Aorta (tissue), 5 donors: Measurements from ENCODE around the gene CCR8. TPM values are rescaled to one million over a fixed set of nuclear protein-coding genes. Genes with fewer than 3 reads are reported as not detected.

Experiments used
- ATAC-seq: fragments of 200-7000 bp; cut with Tn5 transposase; one replicate; pipeline ENCODE4 v1.9.1; 2022; ENCODE audit warnings: moderate library complexity; ENCODE audit not compliant: low FRiP score
- DNase-seq, 2 donors: peaks; one replicate each; pipeline ENCODE4 v3.0.0-alpha.2; 2020
- H3K27ac ChIP-seq, 2 donors: one replicate each; pipeline ENCODE4 v1.5.1; 2013; ENCODE audit warnings: low read length in 2 of 2, mild to moderate bottlenecking in 2 of 2, moderate library complexity in 2 of 2, control low read depth in 1 of 2, inconsistent platforms in 1 of 2, low read depth in 1 of 2
- H3K27me3 ChIP-seq, 2 donors: one replicate each; pipeline ENCODE4 v1.6.1; 2013; ENCODE audit warnings: control low read depth in 1 of 2, low read length in 1 of 2, mild to moderate bottlenecking in 1 of 2, moderate library complexity in 1 of 2; ENCODE audit not compliant: insufficient read depth in 2 of 2, control insufficient read depth in 1 of 2
- H3K36me3 ChIP-seq, 2 donors: one replicate each; pipeline ENCODE4 v1.6.1; 2013; ENCODE audit warnings: control low read depth in 1 of 2, low read length in 1 of 2, mild to moderate bottlenecking in 1 of 2; ENCODE audit not compliant: insufficient read depth in 2 of 2, control insufficient read depth in 1 of 2
- H3K4me1 ChIP-seq, 2 donors: one replicate each; pipeline ENCODE4 v1.6.1; 2013; ENCODE audit warnings: low read length in 2 of 2, control low read depth in 1 of 2, mild to moderate bottlenecking in 1 of 2, moderate library complexity in 1 of 2; ENCODE audit not compliant: insufficient read depth in 2 of 2, control insufficient read depth in 1 of 2
- H3K4me3 ChIP-seq, 2 donors: one replicate each; pipeline ENCODE4 v1.5.1; 2013; ENCODE audit warnings: low read length in 2 of 2, control low read depth in 1 of 2, mild to moderate bottlenecking in 1 of 2
- H3K9me3 ChIP-seq: one replicate; pipeline ENCODE4 v1.6.1; 2013; ENCODE audit warnings: mild to moderate bottlenecking, low read length; ENCODE audit not compliant: control insufficient read depth
- WGBS, 2 donors: extraction: QIAGEN DNeasy Blood & Tissue Kit; methylation state at CpG; one replicate each; pipeline ENCODE4 v1.1.7; 2013; 5-methylcytosine and 5-hydroxymethylcytosine counted together
- intact Hi-C, 2 donors: fragments of 100-400 bp; cut with DNase I; formaldehyde crosslinking; loops; one replicate each; pipeline versions ENCODE4 v1.14.2 to v1.15.0; 2022
- polyA plus RNA-seq, 2 donors: library from polyadenylated mRNA; stranded (reverse); fragments of 200-250 nt; gene quantifications; one replicate each; pipeline ENCODE4 v1.2.3, GENCODE V29; 2013
- total RNA-seq, 2 donors: library from RNA; stranded (reverse); fragmentation: NEBNext Ultra II Directional; extraction: Animal tissue kit (Norgen Biotek cat#: 25700); gene quantifications; one replicate each; pipeline ENCODE4 v1.2.1, GENCODE V29; 2021
- donor health status: healthy with polysubstance abuse.
- donor health status: Bipolar disorder and iron deficiency.
- donor health status: DM: no; HTN: no; CAD: no.
- donor health status: DM: no; HTN: no; CAD: no.
- donor health status: DM: yes; HTN: yes; CAD: no.

The CCR8 gene
- total and polyA plus RNA-seq, 4 donors: not detected

- Histone ChIP-seq H3K36me3 (no peaks in the 10 kb centered on the region), H3K9me3 (no peaks in the 10 kb centered on the region), H3K4me3 (no peak overlapping the region), H3K27ac (no peak overlapping the region), H3K27me3 (no peaks in the 10 kb centered on the region), H3K4me1 (no peaks in the 10 kb centered on the region)
- intact Hi-C loops: loop anchor here (1.0 to 5.0 kb wide), 4 partner anchors 79 to 180 kb away; partner anchors contain the start of genes GORASP1 (in 1 of the 2), TTC21A (in 1 of the 2) and XIRP1 (in 1 of the 2)
- DNase-seq (no peak), ATAC-seq (no peak)
- 49 to 53% methylated on average over 8 of the region's 8 CpGs for WGBS, 2 donors
Measured at GRCh38 chr3:39287216-39288164, 42.0 kb upstream of the CCR8 start.

GRCh38 chr3:39288300-39288808 is 41.2 kb upstream of the CCR8 start:
- H3K4me3 ChIP-seq: no peak overlapping the region
- no peaks in the 10 kb centered on the region for H3K36me3 ChIP-seq
- intact Hi-C loops: loop anchor here (1.0 to 5.0 kb wide), 4 partner anchors 80 to 181 kb away; partner anchors contain the start of genes GORASP1 (in 1 of the 2), TTC21A (in 1 of the 2) and XIRP1 (in 1 of the 2)
- H3K27ac ChIP-seq: no peak overlapping the region
- WGBS, 2 donors: 22 to 33% methylated on average over 3 of the region's 3 CpGs
- H3K4me1 ChIP-seq: no peaks in the 10 kb centered on the region
- no peaks in the 10 kb centered on the region for H3K9me3 ChIP-seq
- peak; percentile 84 to 88 for DNase-seq
- H3K27me3 ChIP-seq: no peaks in the 10 kb centered on the region
- peak; percentile 91 for ATAC-seq

GRCh38 chr3:39289107-39289506 is 40.4 kb upstream of the CCR8 start:
- 86% methylated on average over 4 of the region's 4 CpGs for WGBS, 2 donors
- Histone ChIP-seq H3K27me3 (no peaks in the 10 kb centered on the region), H3K36me3 (no peaks in the 10 kb centered on the region), H3K27ac (no peak overlapping the region), H3K4me1 (no peaks in the 10 kb centered on the region), H3K4me3 (no peak overlapping the region), H3K9me3 (no peaks in the 10 kb centered on the region)
- ATAC-seq: no peak
- no peak for DNase-seq
- intact Hi-C loops: loop anchor here in 1 of 2 donors (2.0 to 5.0 kb wide), 3 partner anchors 97 to 182 kb away; partner anchors contain the start of genes GORASP1, TTC21A and XIRP1

GRCh38 chr3:39290255-39290654 is 39.3 kb upstream of the CCR8 start:
- 30 to 43% methylated on average over 4 of the region's 4 CpGs for WGBS, 2 donors
- Histone ChIP-seq H3K27ac (no peak overlapping the region), H3K27me3 (no peaks in the 10 kb centered on the region), H3K36me3 (no peaks in the 10 kb centered on the region), H3K4me3 (no peak overlapping the region), H3K9me3 (no peaks in the 10 kb centered on the region), H3K4me1 (no peaks in the 10 kb centered on the region)
- DNase-seq (no peak), ATAC-seq (no peak)
- intact Hi-C loops: loop anchor here in 1 of 2 donors (2.0 to 5.0 kb wide), 2 partner anchors 101 to 188 kb away; no protein-coding TSS in a partner anchor

GRCh38 chr3:39291903-39292329 is 37.6 kb upstream of the CCR8 start:
- intact Hi-C loops: loop anchor here in 1 of 2 donors (2.0 to 5.0 kb wide), 3 partner anchors 103 to 190 kb away; no protein-coding TSS in a partner anchor
- H3K27ac ChIP-seq: no peak overlapping the region
- WGBS, 2 donors: 16% methylated on average over 5 of the region's 5 CpGs
- H3K36me3 ChIP-seq: no peaks in the 10 kb centered on the region
- DNase-seq (peak; percentile 70 to 88), ATAC-seq (peak; percentile 83)
- H3K4me1 ChIP-seq: no peaks in the 10 kb centered on the region
- H3K27me3 ChIP-seq: no peaks in the 10 kb centered on the region
- no peak overlapping the region for H3K4me3 ChIP-seq
- no peaks in the 10 kb centered on the region for H3K9me3 ChIP-seq

- intact Hi-C loops: loop anchor here in 1 of 2 donors (2.0 to 5.0 kb wide), 2 partner anchors 168 to 191 kb away; no protein-coding TSS in a partner anchor
Measured at GRCh38 chr3:39292961-39293360, 36.5 kb upstream of the CCR8 start.

GRCh38 chr3:39294446-39295183 is 34.9 kb upstream of the CCR8 start:
- Histone ChIP-seq H3K36me3 (no peaks in the 10 kb centered on the region), H3K4me3 (no peak overlapping the region), H3K27me3 (no peaks in the 10 kb centered on the region), H3K4me1 (no peaks in the 10 kb centered on the region), H3K9me3 (peaks cover 4% of the 10 kb centered on the region), H3K27ac (no peak overlapping the region)
- DNase-seq (no peak), ATAC-seq (no peak)
- intact Hi-C loops: loop anchor here in 1 of 2 donors (5.0 kb wide), 1 partner anchor 192 kb away; no protein-coding TSS in a partner anchor
- WGBS, 2 donors: 52 to 61% methylated on average over 10 of the region's 10 CpGs

More at GRCh38 chr3:39292961-39293360, 36.5 kb upstream of the CCR8 start:
- 84 to 87% methylated on average over 4 of the region's 4 CpGs for WGBS, 2 donors
- H3K27ac ChIP-seq: no peak overlapping the region
- peaks cover 2% of the 10 kb centered on the region for H3K9me3 ChIP-seq
- no peak overlapping the region for H3K4me3 ChIP-seq
- no peak for ATAC-seq
- H3K27me3 ChIP-seq: no peaks in the 10 kb centered on the region
- H3K4me1 ChIP-seq: no peaks in the 10 kb centered on the region
- DNase-seq: no peak
- H3K36me3 ChIP-seq: no peaks in the 10 kb centered on the region

- whole genome bisulfite sequencing, 2 donors: 86 to 88% methylated on average over 5 of the region's 5 CpGs
- H3K4me3 ChIP-seq: no peak overlapping the region
- no peak overlapping the region for H3K27ac ChIP-seq
- DNase-seq (no peak), ATAC-seq (no peak)
- intact Hi-C loops: no loop called here
- H3K9me3 ChIP-seq: peaks cover 4% of the 10 kb centered on the region
- H3K27me3 ChIP-seq: no peaks in the 10 kb centered on the region
- no peaks in the 10 kb centered on the region for H3K4me1 ChIP-seq
- no peaks in the 10 kb centered on the region for H3K36me3 ChIP-seq
Measured at GRCh38 chr3:39295184-39295775, 34.2 kb upstream of the CCR8 start.
